ENCODE data around the gene PLAAT3.

DNA sequence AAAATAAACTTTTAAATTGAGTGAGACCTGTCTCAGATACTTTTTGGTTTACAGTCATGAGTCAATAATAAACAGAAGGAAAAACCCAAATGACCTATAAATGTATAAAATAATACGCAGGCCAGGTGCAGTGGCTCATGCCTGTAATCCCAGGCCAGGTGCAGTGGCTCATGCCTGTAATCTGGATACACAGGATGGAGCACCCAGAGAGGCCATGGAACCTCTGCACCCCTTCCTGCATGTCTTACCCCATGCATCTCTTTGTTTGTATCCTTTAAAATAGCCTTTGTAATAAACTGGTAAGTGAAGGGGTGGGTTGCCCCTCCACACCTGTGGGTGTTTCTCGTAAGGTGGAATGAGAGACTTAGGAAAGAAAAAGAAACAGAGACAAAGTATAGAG is 86.6 kb downstream of the PLAAT3 start:
- TF ChIP-seq, protein P1, sequence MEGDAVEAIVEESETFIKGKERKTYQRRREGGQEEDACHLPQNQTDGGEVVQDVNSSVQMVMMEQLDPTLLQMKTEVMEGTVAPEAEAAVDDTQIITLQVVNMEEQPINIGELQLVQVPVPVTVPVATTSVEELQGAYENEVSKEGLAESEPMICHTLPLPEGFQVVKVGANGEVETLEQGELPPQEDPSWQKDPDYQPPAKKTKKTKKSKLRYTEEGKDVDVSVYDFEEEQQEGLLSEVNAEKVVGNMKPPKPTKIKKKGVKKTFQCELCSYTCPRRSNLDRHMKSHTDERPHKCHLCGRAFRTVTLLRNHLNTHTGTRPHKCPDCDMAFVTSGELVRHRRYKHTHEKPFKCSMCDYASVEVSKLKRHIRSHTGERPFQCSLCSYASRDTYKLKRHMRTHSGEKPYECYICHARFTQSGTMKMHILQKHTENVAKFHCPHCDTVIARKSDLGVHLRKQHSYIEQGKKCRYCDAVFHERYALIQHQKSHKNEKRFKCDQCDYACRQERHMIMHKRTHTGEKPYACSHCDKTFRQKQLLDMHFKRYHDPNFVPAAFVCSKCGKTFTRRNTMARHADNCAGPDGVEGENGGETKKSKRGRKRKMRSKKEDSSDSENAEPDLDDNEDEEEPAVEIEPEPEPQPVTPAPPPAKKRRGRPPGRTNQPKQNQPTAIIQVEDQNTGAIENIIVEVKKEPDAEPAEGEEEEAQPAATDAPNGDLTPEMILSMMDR (IDR thresholded peaks at IDR 0.05), result no peak
- TF ChIP-seq EP300 (IDR thresholded peaks at IDR 0.05) (no peak), POLR2A (IDR thresholded peaks at IDR 0.05) (no peak)

All from suprapubic skin (tissue), 3 donors.